Measurements from ENCODE around the gene TMEM247. TPM values are rescaled to one million over a fixed set of nuclear protein-coding genes. Genes with fewer than 3 reads are reported as not detected.

TMEM247 gene
- total and polyA plus RNA-seq, 2 donors (not counting 3 experiments of a cell fraction or from before 2014, with no cell fraction given) = not detected

GRCh38 chr2:46469116-46469515 is 10.2 kb upstream of the TMEM247 start:
- peaks cover 0 to 3% of the 10 kb centered on the region in 2 experiments for H3K27me3 ChIP-seq (ENCODE audit: control insufficient read depth in 2 of 2, insufficient read depth in 2 of 2, low read length in 2 of 2)
- no peak overlapping the region for H3K27ac ChIP-seq (ENCODE audit: insufficient read depth, low read depth, low read length)
- no peak overlapping the region for H3K9ac ChIP-seq (replicated peaks; ENCODE audit: extremely low read depth, insufficient read depth, low read length)
- no peak overlapping the region for H2AFZ ChIP-seq (ENCODE audit: low read depth, low read length)
- H3K36me3 ChIP-seq (ENCODE audit: control insufficient read depth in 2 of 2, extremely low read depth in 1 of 2, insufficient read depth in 2 of 2, low read length in 2 of 2) = no peaks in the 10 kb centered on the region
- no peaks in the 10 kb centered on the region for H3K4me1 ChIP-seq (ENCODE audit: control insufficient read depth, extremely low read depth, insufficient read depth, low read length)
- TF ChIP-seq GATA2 (IDR thresholded peaks at IDR 0.05; ENCODE audit: insufficient read depth, insufficient read length, low read depth, low read length) (no peak), POLR2AphosphoS5 (IDR thresholded peaks at IDR 0.05; ENCODE audit: insufficient read depth, low read depth, low read length) (no peak), POLR2A (IDR thresholded peaks at IDR 0.05; ENCODE audit: low read depth, low read length) (no peak), JUN (IDR thresholded peaks at IDR 0.05; ENCODE audit: borderline replicate concordance, insufficient read depth, insufficient read length, low read depth) (no peak), FOS (IDR thresholded peaks at IDR 0.05; ENCODE audit: borderline replicate concordance, insufficient read depth, low read length) (no peak), EZH2 (IDR thresholded peaks at IDR 0.05; ENCODE audit: borderline replicate concordance, low read depth, low read length, severe bottlenecking) (no peak)
- TF ChIP-seq, protein P1, sequence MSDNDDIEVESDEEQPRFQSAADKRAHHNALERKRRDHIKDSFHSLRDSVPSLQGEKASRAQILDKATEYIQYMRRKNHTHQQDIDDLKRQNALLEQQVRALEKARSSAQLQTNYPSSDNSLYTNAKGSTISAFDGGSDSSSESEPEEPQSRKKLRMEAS (IDR thresholded peaks at IDR 0.05; ENCODE audit: insufficient read depth, insufficient read length) = no peak
- TF ChIP-seq, protein P2, sequence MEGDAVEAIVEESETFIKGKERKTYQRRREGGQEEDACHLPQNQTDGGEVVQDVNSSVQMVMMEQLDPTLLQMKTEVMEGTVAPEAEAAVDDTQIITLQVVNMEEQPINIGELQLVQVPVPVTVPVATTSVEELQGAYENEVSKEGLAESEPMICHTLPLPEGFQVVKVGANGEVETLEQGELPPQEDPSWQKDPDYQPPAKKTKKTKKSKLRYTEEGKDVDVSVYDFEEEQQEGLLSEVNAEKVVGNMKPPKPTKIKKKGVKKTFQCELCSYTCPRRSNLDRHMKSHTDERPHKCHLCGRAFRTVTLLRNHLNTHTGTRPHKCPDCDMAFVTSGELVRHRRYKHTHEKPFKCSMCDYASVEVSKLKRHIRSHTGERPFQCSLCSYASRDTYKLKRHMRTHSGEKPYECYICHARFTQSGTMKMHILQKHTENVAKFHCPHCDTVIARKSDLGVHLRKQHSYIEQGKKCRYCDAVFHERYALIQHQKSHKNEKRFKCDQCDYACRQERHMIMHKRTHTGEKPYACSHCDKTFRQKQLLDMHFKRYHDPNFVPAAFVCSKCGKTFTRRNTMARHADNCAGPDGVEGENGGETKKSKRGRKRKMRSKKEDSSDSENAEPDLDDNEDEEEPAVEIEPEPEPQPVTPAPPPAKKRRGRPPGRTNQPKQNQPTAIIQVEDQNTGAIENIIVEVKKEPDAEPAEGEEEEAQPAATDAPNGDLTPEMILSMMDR (IDR thresholded peaks at IDR 0.05; ENCODE audit: extremely low read depth in 1 of 2, insufficient read depth in 1 of 2, low read depth in 1 of 2, low read length in 2 of 2) = no peak
- CTCF ChIA-PET = interaction anchor here (1.2 to 3.8 kb wide), 2 partner anchors 12 to 854 kb away, joined by 3 to 14 read pairs; no protein-coding TSS in a partner anchor
- no peak overlapping the region for H3K4me3 ChIP-seq (replicated peaks in 1 of 3; ENCODE audit: insufficient read depth in 1 of 3, low read depth in 1 of 3, low read length in 3 of 3)
- H3K9me3 ChIP-seq (replicated peaks; ENCODE audit: control insufficient read depth, insufficient read depth, low read length) = no peaks in the 10 kb centered on the region
- no peaks in the 10 kb centered on the region for H3K79me2 ChIP-seq (ENCODE audit: control insufficient read depth, insufficient read depth, low read length)
- intact Hi-C loops (cut with micrococcal nuclease) = no loop called here
- no TSS peak for BruUV-seq (replicated peaks)
- POLR2A ChIA-PET = no interaction called here
- no peak for FAIRE-seq
- DNase-seq (ENCODE audit: low read depth, low spot score) = no peak
- no peak overlapping the region for H3K4me2 ChIP-seq (ENCODE audit: insufficient read depth, low read length)
- dilution Hi-C loops (cut with MboI; ENCODE audit: extremely low pct_ligation_motif_present, low sequenced_read_pairs) = no loop called here
- no peaks in the 10 kb centered on the region for H3K9me1 ChIP-seq (replicated peaks; ENCODE audit: control insufficient read depth, extremely low read depth, insufficient read depth, low read length)
- no peaks in the 10 kb centered on the region for H4K20me1 ChIP-seq (replicated peaks; ENCODE audit: control insufficient read depth, extremely low read depth, insufficient read depth, low read length)
